SJCRH30 (cell line): ENCODE data around the gene CPB2. TPM values are rescaled to one million over a fixed set of nuclear protein-coding genes. Genes with fewer than 3 reads are reported as not detected.
A peak's percentile ranks its signal among the peaks of the same experiment; 100 is the strongest.

Source experiments
- DNase-seq, 2 experiments: peaks; one replicate each; pipeline ENCODE4 v3.0.0-alpha.2; 2015 to 2020
- H3K27ac ChIP-seq: fragments of 250-450 bp; sonication (Bioruptor Pico); 2 replicates; pipeline ENCODE4 v1.5.1; 2020; ENCODE audit warnings: mild to moderate bottlenecking, moderate library complexity
- H3K27me3 ChIP-seq: fragments of 250-450 bp; sonication (Bioruptor Pico); 2 replicates; pipeline ENCODE4 v1.5.1; 2020; ENCODE audit warnings: mild to moderate bottlenecking, moderate library complexity
- H3K36me3 ChIP-seq: fragments of 250-450 bp; sonication (Bioruptor Pico); 2 replicates; pipeline ENCODE4 v1.5.1; 2020; ENCODE audit warnings: mild to moderate bottlenecking, moderate library complexity
- H3K4me1 ChIP-seq: fragments of 250-450 bp; sonication (Bioruptor Pico); 2 replicates; pipeline ENCODE4 v1.5.1; 2020; ENCODE audit warnings: mild to moderate bottlenecking, moderate library complexity
- H3K4me3 ChIP-seq: fragments of 250-450 bp; sonication (Bioruptor Pico); 2 replicates; pipeline ENCODE4 v1.5.1; 2020; ENCODE audit warnings: mild to moderate bottlenecking, moderate library complexity
- H3K9me3 ChIP-seq: fragments of 250-450 bp; sonication (Bioruptor Pico); replicated peaks from 2 replicates; pipeline ENCODE4 v1.5.1; 2020; ENCODE audit warnings: mild to moderate bottlenecking, moderate library complexity
- total RNA-seq: library from RNA; depleted of rRNA; stranded (reverse); fragments of >200 nt; shearing (Covaris generic); gene quantifications from 2 replicates; pipeline ENCODE4 v1.2.3, GENCODE V29; 2014

Gene CPB2
- total RNA-seq, 1 experiment from 2014 or later, result not detected

GRCh38 chr13:46097015-46097414 is 7.8 kb downstream of the CPB2 start:
- Histone ChIP-seq H3K9me3 (no peaks in the 10 kb centered on the region), H3K27me3 (no peaks in the 10 kb centered on the region), H3K4me1 (peaks cover 10% of the 10 kb centered on the region; the same call in 1 of the 2 replicates), H3K36me3 (no peaks in the 10 kb centered on the region), H3K4me3 (no peak overlapping the region), H3K27ac (no peak overlapping the region)
- DNase-seq, result peak; percentile 33 to 59

GRCh38 chr13:46094478-46094877 is 10.4 kb downstream of the CPB2 start:
- Histone ChIP-seq H3K36me3 (no peaks in the 10 kb centered on the region), H3K4me3 (no peak overlapping the region), H3K9me3 (no peaks in the 10 kb centered on the region), H3K27me3 (no peaks in the 10 kb centered on the region), H3K27ac (no peak overlapping the region), H3K4me1 (peaks cover 10% of the 10 kb centered on the region; the same call in 1 of the 2 replicates)
- no peak for DNase-seq

- Histone ChIP-seq H3K4me1 (no peaks in the 10 kb centered on the region), H3K4me3 (no peak overlapping the region), H3K27me3 (no peaks in the 10 kb centered on the region), H3K27ac (no peak overlapping the region), H3K9me3 (no peaks in the 10 kb centered on the region), H3K36me3 (no peaks in the 10 kb centered on the region)
- DNase-seq, result no peak
These were observed 15.8 kb downstream of the CPB2 start for GRCh38 chr13:46088821-46089562.

GRCh38 chr13:46087481-46087880 is 17.4 kb downstream of the CPB2 start:
- Histone ChIP-seq H3K36me3 (no peaks in the 10 kb centered on the region), H3K9me3 (no peaks in the 10 kb centered on the region), H3K27me3 (no peaks in the 10 kb centered on the region), H3K4me1 (no peaks in the 10 kb centered on the region), H3K27ac (no peak overlapping the region), H3K4me3 (no peak overlapping the region)
- no peak for DNase-seq

- no peaks in the 10 kb centered on the region for H3K36me3 ChIP-seq
- no peak overlapping the region for H3K27ac ChIP-seq
- no peaks in the 10 kb centered on the region for H3K9me3 ChIP-seq
- DNase-seq, result no peak
- no peaks in the 10 kb centered on the region for H3K4me1 ChIP-seq
- H3K4me3 ChIP-seq, result no peak overlapping the region
- H3K27me3 ChIP-seq, result no peaks in the 10 kb centered on the region
These were observed 17.8 kb downstream of the CPB2 start for GRCh38 chr13:46086985-46087384.

- H3K9me3 ChIP-seq, result no peaks in the 10 kb centered on the region
- H3K27me3 ChIP-seq, result no peaks in the 10 kb centered on the region
- H3K4me1 ChIP-seq, result no peaks in the 10 kb centered on the region
- no peak for DNase-seq
- H3K27ac ChIP-seq, result no peak overlapping the region
- H3K4me3 ChIP-seq, result no peak overlapping the region
- H3K36me3 ChIP-seq, result no peaks in the 10 kb centered on the region
These were observed 18.4 kb downstream of the CPB2 start for GRCh38 chr13:46086421-46086922.

GRCh38 chr13:46085737-46086136 is 19.1 kb downstream of the CPB2 start:
- Histone ChIP-seq H3K4me1 (no peaks in the 10 kb centered on the region), H3K9me3 (no peaks in the 10 kb centered on the region), H3K4me3 (no peak overlapping the region), H3K27ac (no peak overlapping the region), H3K27me3 (no peaks in the 10 kb centered on the region), H3K36me3 (no peaks in the 10 kb centered on the region)
- no peak for DNase-seq

- no peak overlapping the region for H3K4me3 ChIP-seq
- H3K36me3 ChIP-seq, result no peaks in the 10 kb centered on the region
- H3K27me3 ChIP-seq, result no peaks in the 10 kb centered on the region
- no peaks in the 10 kb centered on the region for H3K9me3 ChIP-seq
- H3K4me1 ChIP-seq, result no peaks in the 10 kb centered on the region
- no peak overlapping the region for H3K27ac ChIP-seq
- DNase-seq, result no peak
These were observed 22.5 kb downstream of the CPB2 start for GRCh38 chr13:46082324-46082723.

- Histone ChIP-seq H3K27me3 (no peaks in the 10 kb centered on the region), H3K4me3 (no peak overlapping the region), H3K4me1 (no peaks in the 10 kb centered on the region), H3K27ac (no peak overlapping the region), H3K36me3 (no peaks in the 10 kb centered on the region), H3K9me3 (no peaks in the 10 kb centered on the region)
- no peak for DNase-seq
These were observed 25.1 kb downstream of the CPB2 start for GRCh38 chr13:46079770-46080169.

- no peaks in the 10 kb centered on the region for H3K27me3 ChIP-seq
- no peaks in the 10 kb centered on the region for H3K36me3 ChIP-seq
- no peak for DNase-seq
- H3K4me1 ChIP-seq, result no peaks in the 10 kb centered on the region
- H3K4me3 ChIP-seq, result no peak overlapping the region
- no peaks in the 10 kb centered on the region for H3K9me3 ChIP-seq
- H3K27ac ChIP-seq, result no peak overlapping the region
These were observed 27.6 kb downstream of the CPB2 start for GRCh38 chr13:46077265-46077664.

GRCh38 chr13:46076827-46077226 is 28.0 kb downstream of the CPB2 start:
- Histone ChIP-seq H3K9me3 (no peaks in the 10 kb centered on the region), H3K27me3 (no peaks in the 10 kb centered on the region), H3K27ac (no peak overlapping the region), H3K4me3 (no peak overlapping the region), H3K4me1 (no peaks in the 10 kb centered on the region), H3K36me3 (no peaks in the 10 kb centered on the region)
- DNase-seq, result no peak

- Histone ChIP-seq H3K27me3 (no peaks in the 10 kb centered on the region), H3K4me3 (no peak overlapping the region), H3K36me3 (no peaks in the 10 kb centered on the region), H3K9me3 (no peaks in the 10 kb centered on the region), H3K27ac (no peak overlapping the region), H3K4me1 (no peaks in the 10 kb centered on the region)
- DNase-seq, result no peak
These were observed 29.0 kb downstream of the CPB2 start for GRCh38 chr13:46075811-46076210.

- Histone ChIP-seq H3K27ac (no peak overlapping the region), H3K9me3 (no peaks in the 10 kb centered on the region), H3K4me3 (no peak overlapping the region), H3K36me3 (no peaks in the 10 kb centered on the region), H3K27me3 (no peaks in the 10 kb centered on the region), H3K4me1 (no peaks in the 10 kb centered on the region)
- DNase-seq, result no peak
These were observed 33.1 kb downstream of the CPB2 start for GRCh38 chr13:46071590-46072249.

- H3K4me3 ChIP-seq, result no peak overlapping the region
- DNase-seq, result no peak
- peaks cover under 1% of the 10 kb centered on the region; the same call in 1 of the 2 replicates for H3K4me1 ChIP-seq
- H3K27ac ChIP-seq, result no peak overlapping the region
- no peaks in the 10 kb centered on the region for H3K27me3 ChIP-seq
- H3K9me3 ChIP-seq, result no peaks in the 10 kb centered on the region
- H3K36me3 ChIP-seq, result no peaks in the 10 kb centered on the region
These were observed 41.5 kb downstream of the CPB2 start for GRCh38 chr13:46063292-46063691.

GRCh38 chr13:46062185-46062584 is 42.6 kb downstream of the CPB2 start:
- no peak overlapping the region for H3K4me3 ChIP-seq
- no peaks in the 10 kb centered on the region for H3K27me3 ChIP-seq
- DNase-seq, result no peak
- no peaks in the 10 kb centered on the region for H3K9me3 ChIP-seq
- no peaks in the 10 kb centered on the region for H3K36me3 ChIP-seq
- H3K4me1 ChIP-seq, result peaks cover 11% of the 10 kb centered on the region
- no peak overlapping the region for H3K27ac ChIP-seq
